HL-60/S4 treated with retinoic acid at 250 ng/mL for 4 days and 3 days (cell line): ENCODE measurements around the gene THAP8.

Source experiments
- in situ Hi-C: fragments of 300-500 bp; cut with MboI; formaldehyde crosslinking; loops from 2 replicates; pipeline ENCODE4 v1.7.0; 2022; ENCODE audit warnings: low sequenced_read_pairs

The THAP8 gene

GRCh38 chr19:35995048-35995993 lies 58.8 kb downstream of the THAP8 start, which contains the start of gene SDHAF1:
Gene SDHAF1, plus strand, starts transcription at chr19:35995188. Its CDS starts 87 bp downstream, at chr19:35995275.
- in situ Hi-C loops = no loop called here

GRCh38 chr19:35993923-35994598 lies 60.0 kb downstream of the THAP8 start:
- in situ Hi-C loops = no loop called here

DNA sequence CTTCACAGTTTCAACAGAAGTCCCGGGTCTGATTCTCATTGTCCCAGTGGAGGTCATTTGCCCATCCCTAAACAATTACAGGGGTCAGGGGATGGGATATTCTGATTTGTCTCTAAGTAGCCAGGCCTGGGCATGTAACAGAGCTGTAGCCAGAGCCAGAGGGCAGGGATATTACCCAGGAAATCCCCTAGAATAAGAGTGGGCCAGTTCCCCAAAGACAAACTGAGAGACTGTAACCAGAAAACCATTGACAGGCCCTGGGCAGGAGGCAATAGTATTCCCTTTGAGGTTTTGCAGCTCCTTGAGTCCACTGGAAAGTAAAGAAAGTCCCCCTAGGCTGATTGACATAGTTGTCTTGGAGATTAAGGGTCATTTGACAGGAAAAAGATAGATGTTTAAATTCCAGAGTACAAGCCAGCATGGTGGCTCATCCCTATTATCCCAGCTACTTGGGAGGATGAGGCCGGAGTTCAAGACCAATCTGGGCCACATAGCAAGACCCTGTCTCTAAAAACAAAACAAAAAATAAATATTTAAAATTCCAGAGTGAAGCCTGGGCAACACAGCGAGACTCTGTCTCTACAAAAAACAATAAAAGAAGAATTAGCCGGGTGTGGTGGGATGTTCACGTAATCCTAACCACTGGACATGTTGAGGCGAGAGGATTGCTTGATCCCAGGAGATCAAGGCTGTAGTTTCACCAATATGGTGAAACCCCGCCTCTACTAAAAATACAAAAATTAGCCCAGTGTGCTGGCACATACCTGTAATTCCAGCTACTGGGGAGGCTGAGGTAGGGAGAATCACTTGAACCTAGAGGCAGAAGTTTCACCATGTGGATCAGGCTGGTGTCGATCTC lies 60.9 kb downstream of the THAP8 start:
- in situ Hi-C loops = no loop called here

GRCh38 chr19:35991731-35992450 lies 62.2 kb downstream of the THAP8 start:
- in situ Hi-C loops = no loop called here

DNA sequence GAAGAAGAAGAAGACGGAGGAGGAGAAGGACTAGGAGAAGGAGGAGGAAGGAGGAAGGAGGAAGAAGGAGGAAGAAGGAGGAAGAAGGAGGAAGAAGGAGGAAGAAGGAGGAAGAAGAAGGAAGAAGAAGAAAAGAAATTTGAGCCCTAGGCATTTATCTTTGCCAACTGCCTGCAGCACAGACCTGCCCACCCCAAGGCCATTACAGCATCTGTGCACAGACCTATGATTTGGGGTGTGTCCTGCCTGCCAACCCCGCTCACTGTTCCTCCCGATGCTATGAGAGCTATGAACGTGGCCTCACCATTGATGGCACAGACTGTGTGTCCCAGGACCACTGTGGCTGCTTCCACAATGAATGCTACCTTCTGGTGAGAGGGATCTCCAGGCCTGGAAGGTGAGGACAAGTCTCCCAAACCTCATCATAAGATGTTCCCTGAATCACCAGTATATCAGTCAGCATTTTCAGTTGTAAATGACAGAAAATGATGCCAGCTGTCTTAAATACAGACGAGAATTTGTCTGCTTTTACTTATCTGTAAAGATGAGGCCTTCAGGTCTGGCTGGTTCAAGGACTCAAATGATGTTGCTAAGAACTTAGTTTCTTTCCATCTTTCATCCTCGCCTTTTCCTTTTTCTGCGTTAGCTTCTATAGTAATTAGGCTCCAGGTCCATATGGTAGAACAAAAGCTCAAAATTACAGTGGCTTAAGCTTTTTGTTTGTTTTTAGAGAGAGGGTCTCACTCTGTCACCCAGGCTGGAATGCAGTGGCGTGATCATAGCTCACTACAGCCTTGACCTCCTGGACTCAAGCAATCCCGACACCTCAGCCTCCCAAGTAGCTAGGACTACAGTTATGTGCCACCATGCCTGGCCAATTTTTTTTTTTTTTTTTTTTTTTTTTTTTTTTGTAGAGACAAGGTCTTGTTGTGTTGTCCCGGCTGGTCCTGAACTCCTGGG lies 63.0 kb downstream of the THAP8 start:
- in situ Hi-C loops = no loop called here

DNA sequence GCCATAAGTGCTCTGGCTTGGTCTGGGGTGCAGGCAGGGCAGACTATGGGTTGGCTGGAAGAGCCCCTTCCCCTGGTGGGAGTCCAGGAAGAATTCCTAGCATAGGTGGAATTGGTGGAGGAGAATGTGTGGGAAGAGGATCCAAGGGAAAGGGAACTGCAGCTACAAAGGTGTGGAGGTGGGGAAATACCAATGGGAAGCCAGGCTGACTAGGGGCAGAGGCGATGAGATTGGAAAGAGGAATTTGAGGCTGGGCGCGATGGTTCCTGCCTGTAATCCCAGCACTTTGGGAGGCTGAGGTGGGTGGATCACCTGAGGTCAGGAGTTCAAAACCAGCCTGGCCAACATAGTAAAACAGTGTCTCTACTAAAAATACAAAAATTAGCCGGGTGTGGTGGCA lies 63.9 kb downstream of the THAP8 start:
- in situ Hi-C loops = no loop called here

- in situ Hi-C loops = no loop called here
These were observed 65.3 kb downstream of the THAP8 start for GRCh38 chr19:35988824-35989223.

- in situ Hi-C loops = no loop called here
These were observed 66.6 kb downstream of the THAP8 start for GRCh38 chr19:35987571-35987896.

- in situ Hi-C loops = no loop called here
These were observed 67.2 kb downstream of the THAP8 start for GRCh38 chr19:35986664-35987570.

- in situ Hi-C loops = no loop called here
These were observed 68.0 kb downstream of the THAP8 start for GRCh38 chr19:35986111-35986510.
